Loucy (cell line): ENCODE data around the gene C22orf15.

Experiments used
- H2AFZ ChIP-seq: fragments of 200-600 bp; sonication (generic); 2 replicates; pipeline ENCODE4 v1.6.0; 2016; ENCODE audit warnings: antibody characterized with exemption, mild to moderate bottlenecking, low read length, moderate library complexity
- H3F3A ChIP-seq: fragments of 200-600 bp; 2 replicates; pipeline ENCODE4 v1.6.0; 2016; ENCODE audit warnings: antibody characterized with exemption, low read depth, mild to moderate bottlenecking
- H3K27me3 ChIP-seq: fragments of 200-600 bp; sonication (generic); 2 replicates; pipeline ENCODE4 v1.6.1; 2014; ENCODE audit warnings: low read length, mild to moderate bottlenecking; ENCODE audit not compliant: insufficient read depth, poor library complexity, severe bottlenecking
- H3K36me3 ChIP-seq: fragments of 200-600 bp; sonication (generic); 2 replicates; pipeline ENCODE4 v1.6.1; 2016; ENCODE audit warnings: low read length; ENCODE audit not compliant: insufficient read depth
- H3K4me1 ChIP-seq: fragments of 200-600 bp; sonication (generic); 2 replicates; pipeline ENCODE4 v1.5.1; 2014; ENCODE audit warnings: low read length, mild to moderate bottlenecking; ENCODE audit not compliant: insufficient read depth, poor library complexity, severe bottlenecking
- H3K4me2 ChIP-seq: fragments of 200-600 bp; sonication (generic); 2 replicates; pipeline ENCODE4 v1.6.0; 2014; ENCODE audit warnings: antibody characterized with exemption, low read length, low read depth, mild to moderate bottlenecking; ENCODE audit not compliant: poor library complexity, severe bottlenecking
- H3K4me3 ChIP-seq: fragments of 200-600 bp; sonication (generic); 2 replicates; pipeline ENCODE4 v1.5.1; 2014; ENCODE audit warnings: low read length, mild to moderate bottlenecking, mixed read lengths; ENCODE audit not compliant: poor library complexity, severe bottlenecking
- H3K79me2 ChIP-seq: fragments of 200-600 bp; sonication (generic); 2 replicates; pipeline ENCODE4 v1.6.1; 2014; ENCODE audit warnings: low read length; ENCODE audit not compliant: insufficient read depth
- H3K9ac ChIP-seq: fragments of 200-600 bp; sonication (generic); 2 replicates; pipeline ENCODE4 v1.6.0; 2014; ENCODE audit warnings: mild to moderate bottlenecking, low read depth, low read length, moderate library complexity; ENCODE audit not compliant: poor library complexity, severe bottlenecking
- H3K9me2 ChIP-seq: fragments of 200-600 bp; sonication (generic); replicated peaks from 2 replicates; pipeline ENCODE4 v1.6.1; 2016; ENCODE audit warnings: low read depth, low read length, mixed read lengths
- H3K9me3 ChIP-seq: fragments of 200-600 bp; sonication (generic); 2 replicates; pipeline ENCODE4 v1.6.1; 2014; ENCODE audit warnings: mild to moderate bottlenecking, antibody characterized with exemption, low read length, low read depth; ENCODE audit not compliant: insufficient read depth
- H4K20me1 ChIP-seq: fragments of 200-600 bp; sonication (generic); 2 replicates; pipeline ENCODE4 v1.6.0; 2014; ENCODE audit warnings: antibody characterized with exemption, low read length, mild to moderate bottlenecking; ENCODE audit not compliant: insufficient read depth, poor library complexity, severe bottlenecking
- EZH2phosphoT487 ChIP-seq: fragments of 200-600 bp; IDR thresholded peaks from 2 replicates; pipeline ENCODE4 v1.6.1; 2018; ENCODE audit warnings: antibody characterized with exemption, mild to moderate bottlenecking, moderate library complexity, borderline replicate concordance
- TF ChIP-seq, protein P1 (sequence below): fragments of 200-600 bp; sonication (generic); conservative IDR thresholded peaks from 2 replicates; pipeline ENCODE4 v1.5.1; 2014; ENCODE audit warnings: mild to moderate bottlenecking, antibody characterized with exemption, low read length

Gene C22orf15

DNA sequence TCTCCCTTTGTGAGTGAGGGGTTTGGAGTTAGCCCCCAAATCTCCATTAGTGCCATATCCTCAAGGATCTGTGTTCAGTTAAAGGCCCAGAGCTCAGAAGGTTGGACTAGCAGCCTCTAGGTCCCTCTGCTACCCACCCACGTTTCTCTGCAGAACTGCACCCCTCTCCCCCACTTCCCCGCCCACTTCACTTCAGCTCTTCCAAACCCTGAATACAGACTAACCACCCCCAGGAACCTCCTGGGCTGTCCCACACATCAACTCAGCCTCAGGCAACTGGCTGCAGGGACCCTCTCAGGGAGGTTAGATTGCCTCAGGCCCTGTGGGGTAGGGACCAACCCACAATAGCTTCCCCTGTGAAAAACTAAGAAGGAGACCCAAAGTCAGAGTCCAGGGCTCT is 9.4 kb upstream of the C22orf15 start:
- H3K9me2 ChIP-seq: no peaks in the 10 kb centered on the region
- peaks cover 13% of the 10 kb centered on the region; the same call in 1 of the 2 replicates for H3K79me2 ChIP-seq
- H2AFZ ChIP-seq: no peak overlapping the region
- H3K4me2 ChIP-seq: no peak overlapping the region
- TF ChIP-seq, protein P1, sequence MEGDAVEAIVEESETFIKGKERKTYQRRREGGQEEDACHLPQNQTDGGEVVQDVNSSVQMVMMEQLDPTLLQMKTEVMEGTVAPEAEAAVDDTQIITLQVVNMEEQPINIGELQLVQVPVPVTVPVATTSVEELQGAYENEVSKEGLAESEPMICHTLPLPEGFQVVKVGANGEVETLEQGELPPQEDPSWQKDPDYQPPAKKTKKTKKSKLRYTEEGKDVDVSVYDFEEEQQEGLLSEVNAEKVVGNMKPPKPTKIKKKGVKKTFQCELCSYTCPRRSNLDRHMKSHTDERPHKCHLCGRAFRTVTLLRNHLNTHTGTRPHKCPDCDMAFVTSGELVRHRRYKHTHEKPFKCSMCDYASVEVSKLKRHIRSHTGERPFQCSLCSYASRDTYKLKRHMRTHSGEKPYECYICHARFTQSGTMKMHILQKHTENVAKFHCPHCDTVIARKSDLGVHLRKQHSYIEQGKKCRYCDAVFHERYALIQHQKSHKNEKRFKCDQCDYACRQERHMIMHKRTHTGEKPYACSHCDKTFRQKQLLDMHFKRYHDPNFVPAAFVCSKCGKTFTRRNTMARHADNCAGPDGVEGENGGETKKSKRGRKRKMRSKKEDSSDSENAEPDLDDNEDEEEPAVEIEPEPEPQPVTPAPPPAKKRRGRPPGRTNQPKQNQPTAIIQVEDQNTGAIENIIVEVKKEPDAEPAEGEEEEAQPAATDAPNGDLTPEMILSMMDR: no peak
- TF ChIP-seq EZH2phosphoT487: no peak
- peaks cover 3% of the 10 kb centered on the region; the same call in 1 of the 2 replicates for H3F3A ChIP-seq
- H3K9me3 ChIP-seq: no peaks in the 10 kb centered on the region
- H3K4me1 ChIP-seq: peaks cover 37% of the 10 kb centered on the region
- H3K27me3 ChIP-seq: no peaks in the 10 kb centered on the region
- no peaks in the 10 kb centered on the region for H4K20me1 ChIP-seq
- H3K4me3 ChIP-seq: no peak overlapping the region
- H3K36me3 ChIP-seq: no peaks in the 10 kb centered on the region
- H3K9ac ChIP-seq: no peak overlapping the region

- Histone ChIP-seq H4K20me1 (no peaks in the 10 kb centered on the region), H3K36me3 (no peaks in the 10 kb centered on the region), H2AFZ (no peak within 1 kb of the TSS), H3K27me3 (no peaks in the 10 kb centered on the region), H3K4me3 (no peak within 1 kb of the TSS), H3K9ac (no peak within 1 kb of the TSS), H3F3A (peaks cover 3% of the 10 kb centered on the region; the same call in 1 of the 2 replicates), H3K9me2 (no peaks in the 10 kb centered on the region), H3K4me2 (no peak within 1 kb of the TSS), H3K4me1 (peaks cover 37% of the 10 kb centered on the region), H3K9me3 (no peaks in the 10 kb centered on the region), H3K79me2 (peaks cover 13% of the 10 kb centered on the region; the same call in 1 of the 2 replicates)
- TF ChIP-seq, protein P1: no peak
- no peak for TF ChIP-seq EZH2phosphoT487
Observed at GRCh38 chr22:23754220-23754919, 8.4 kb upstream of the C22orf15 start, which contains the start of gene VPREB3. Gene VPREB3 (minus strand): TSS chr22:23754425. CDS start chr22:23754363, 62 bp downstream.

DNA sequence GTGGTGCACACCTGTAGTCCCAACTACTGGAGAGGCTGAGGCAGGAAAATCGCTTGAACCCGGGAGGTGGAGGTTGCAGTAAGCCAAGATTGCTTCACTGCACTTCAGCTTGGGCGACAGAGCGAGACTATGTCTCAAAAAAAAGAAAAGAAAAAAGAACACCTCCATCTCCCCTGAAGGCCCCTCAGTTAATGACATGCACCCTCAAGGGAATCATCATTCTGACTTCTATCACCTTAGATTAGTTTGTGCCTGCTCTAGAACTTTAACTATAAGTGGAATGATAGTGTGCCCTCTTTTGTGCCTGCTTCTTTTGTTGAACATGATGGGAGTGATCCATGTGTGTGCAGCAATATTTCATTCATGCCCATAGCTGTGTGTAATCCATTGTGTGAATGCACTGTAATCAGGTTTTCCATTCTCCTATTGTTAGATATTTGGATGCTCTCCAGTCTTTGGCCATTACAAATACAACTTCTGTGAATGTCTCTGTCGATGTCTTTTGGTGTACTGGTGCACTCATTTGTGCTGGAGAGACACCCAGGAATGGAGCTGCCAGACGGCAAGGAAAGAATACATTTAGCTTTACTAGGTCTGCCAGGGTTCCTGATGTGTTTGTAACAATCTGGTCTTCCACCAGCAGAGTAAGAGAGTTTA is 7.7 kb upstream of the C22orf15 start:
- H3K4me3 ChIP-seq: no peak overlapping the region
- peaks cover 31% of the 10 kb centered on the region for H3K4me1 ChIP-seq
- H3K9ac ChIP-seq: no peak overlapping the region
- TF ChIP-seq EZH2phosphoT487: no peak
- TF ChIP-seq, protein P1: no peak
- peaks cover 3% of the 10 kb centered on the region; the same call in 1 of the 2 replicates for H3F3A ChIP-seq
- no peaks in the 10 kb centered on the region for H3K9me2 ChIP-seq
- no peaks in the 10 kb centered on the region for H3K27me3 ChIP-seq
- peaks cover 5% of the 10 kb centered on the region; the same call in 1 of the 2 replicates for H3K79me2 ChIP-seq
- H3K9me3 ChIP-seq: no peaks in the 10 kb centered on the region
- no peaks in the 10 kb centered on the region for H4K20me1 ChIP-seq
- no peak overlapping the region for H3K4me2 ChIP-seq
- H2AFZ ChIP-seq: no peak overlapping the region
- no peaks in the 10 kb centered on the region for H3K36me3 ChIP-seq
